Panc1 (cell line): ENCODE data around the gene INPP5A. TPM values are rescaled to one million over a fixed set of nuclear protein-coding genes. Genes with fewer than 3 reads are reported as not detected.
A peak's percentile ranks its signal among the peaks of the same experiment; 100 is the strongest.

Experiments used
- ATAC-seq: fragments of 200-7000 bp; cut with Tn5 transposase; 2 replicates; pipeline ENCODE4 v1.9.1; 2020; ENCODE audit warnings: mild to moderate bottlenecking, moderate library complexity
- BruUV-seq: library from RNA; stranded (reverse); fragments of 400-500 nt; replicated peaks from 2 replicates; lab custom pipeline; 2021; lab: Mats Ljungman, UMichigan
- CTCF ChIA-PET: fragments of 300-600 bp; sonication (Branson Sonifier 250); formaldehyde crosslinking; loops from one replicate; lab custom pipeline; 2022; ENCODE audit warnings: antibody characterized with exemption; lab: Charles Lee
- POLR2A ChIA-PET: fragments of 300-600 bp; sonication (Branson Sonifier 250); formaldehyde crosslinking; loops from one replicate; lab custom pipeline; 2022; ENCODE audit warnings: antibody characterized with exemption; lab: Charles Lee
- DNase-seq: peaks from one replicate; pipeline ENCODE4 v3.0.0-alpha.2; 2010; ENCODE audit warnings: low read depth, low spot score
- H3K27ac ChIP-seq: 2 replicates; pipeline ENCODE4 v1.5.1; 2011; ENCODE audit warnings: mild to moderate bottlenecking, low read length, inconsistent platforms
- H3K27me3 ChIP-seq: fragments of 200-500 bp; sonication (Bioruptor generic); 2 replicates; pipeline ENCODE4 v1.6.0; 2014; ENCODE audit warnings: low read length, inconsistent platforms; ENCODE audit not compliant: control insufficient read depth, insufficient read depth
- H3K36me3 ChIP-seq: fragments of 200-500 bp; sonication (Bioruptor generic); 2 replicates; pipeline ENCODE4 v1.5.1; 2014; ENCODE audit warnings: inconsistent platforms, mild to moderate bottlenecking, low read length, moderate library complexity; ENCODE audit not compliant: control insufficient read depth, insufficient read depth
- H3K4me1 ChIP-seq: 2 replicates; pipeline ENCODE4 v1.5.1; 2011; ENCODE audit warnings: inconsistent platforms, mild to moderate bottlenecking, low read length, moderate library complexity; ENCODE audit not compliant: control insufficient read depth, insufficient read depth
- H3K4me3 ChIP-seq, 2 experiments: 2 replicates each; pipeline ENCODE4 v1.5.1; 2011 to 2012; ENCODE audit warnings: low read depth in 2 of 2, low read length in 2 of 2, mild to moderate bottlenecking in 2 of 2, inconsistent platforms in 1 of 2, moderate library complexity in 1 of 2
- H3K9me3 ChIP-seq: fragments of 200-500 bp; sonication (Bioruptor generic); 2 replicates; pipeline ENCODE4 v1.5.1; 2014; ENCODE audit warnings: low read depth, mild to moderate bottlenecking, inconsistent platforms, low read length, moderate library complexity; ENCODE audit not compliant: control insufficient read depth, insufficient read depth
- CTCF ChIP-seq: fragments of 450-650 bp; IDR thresholded peaks from 2 replicates; pipeline ENCODE4 v1.5.1; 2017; ENCODE audit warnings: mild to moderate bottlenecking
- POLR2AphosphoS5 ChIP-seq: IDR thresholded peaks from 2 replicates; pipeline ENCODE4 v1.6.1; 2012; ENCODE audit warnings: mild to moderate bottlenecking, low read depth, low read length, moderate library complexity
- REST ChIP-seq, 2 experiments: IDR thresholded peaks; 2 replicates each; pipeline ENCODE4 v1.6.1; 2011 to 2012; ENCODE audit warnings: low read depth in 2 of 2, control low read depth in 1 of 2, low read length in 1 of 2, mild to moderate bottlenecking in 1 of 2, moderate library complexity in 1 of 2; ENCODE audit not compliant: insufficient read depth in 1 of 2
- SIN3A ChIP-seq: IDR thresholded peaks from 2 replicates; pipeline ENCODE4 v1.6.1; 2012; ENCODE audit warnings: low read depth, mild to moderate bottlenecking, low read length, moderate library complexity, borderline replicate concordance; ENCODE audit not compliant: insufficient read depth
- TCF7L2 ChIP-seq: IDR thresholded peaks from 2 replicates; pipeline ENCODE4 v1.6.1; 2011; ENCODE audit warnings: mild to moderate bottlenecking, low read depth, low read length, inconsistent platforms
- in situ Hi-C: cut with HindIII; loops from 2 replicates; pipeline ENCODE4 v1.10.0; 2016; ENCODE audit warnings: low sequenced_read_pairs, low pct_unique_long_range_greater_than_20kb
- intact Hi-C: fragments of 100-400 bp; cut with micrococcal nuclease; formaldehyde crosslinking; loops from one replicate; pipeline ENCODE4 v1.10.0; 2022; ENCODE audit not compliant: unreplicated experiment
- total RNA-seq: library from RNA; stranded (reverse); gene quantifications from one replicate; pipeline ENCODE4 v1.2.1, GENCODE V29; 2021; ENCODE audit not compliant: unreplicated experiment

The INPP5A gene
- total RNA-seq, 1 experiment from 2014 or later = 60.0 TPM

GRCh38 chr10:132534391-132535064, 3.1 kb upstream of the INPP5A start:
- Histone ChIP-seq H3K36me3 (no peaks in the 10 kb centered on the region), H3K4me3 (no peak overlapping the region), H3K9me3 (peaks cover 4% of the 10 kb centered on the region; the same call in 1 of the 2 replicates), H3K27me3 (no peaks in the 10 kb centered on the region), H3K4me1 (peaks cover 54% of the 10 kb centered on the region), H3K27ac (peak overlapping the region; percentile 62; the same call in 1 of the 2 replicates)
- in situ Hi-C loops = no loop called here
- ChIA-PET CTCF (no interaction called here), POLR2A (interaction anchor here (0.6 kb wide), 1 partner anchor 129 kb away, joined by 3 read pairs; no protein-coding TSS in a partner anchor)
- TF ChIP-seq CTCF = no peak
- no peak for TF ChIP-seq TCF7L2
- no peak for TF ChIP-seq POLR2AphosphoS5
- no peak for TF ChIP-seq REST (IDR thresholded peaks at IDR 0.05; ENCODE audit: insufficient read depth in 1 of 2, low read depth in 2 of 2, low read length in 1 of 2)
- TF ChIP-seq SIN3A = no peak
- no TSS peak for BruUV-seq
- ATAC-seq = no peak
- intact Hi-C loops = no loop called here
- DNase-seq = no peak

- Histone ChIP-seq H3K9me3 (peaks cover 4% of the 10 kb centered on the region; the same call in 1 of the 2 replicates), H3K36me3 (no peaks in the 10 kb centered on the region), H3K4me1 (peaks cover 58% of the 10 kb centered on the region), H3K27ac (peak overlapping the region; percentile 62; the same call in 1 of the 2 replicates), H3K27me3 (no peaks in the 10 kb centered on the region), H3K4me3 (no peak overlapping the region; a peak in 1 of 4 replicates)
- intact Hi-C loops (no loop called here), in situ Hi-C loops (no loop called here)
- ChIA-PET POLR2A (interaction anchor here (0.6 kb wide), 1 partner anchor 129 kb away, joined by 3 read pairs; no protein-coding TSS in a partner anchor), CTCF (no interaction called here)
- no TSS peak for BruUV-seq
- ATAC-seq (no peak), DNase-seq (no peak)
- TF ChIP-seq CTCF (no peak), REST (IDR thresholded peaks at IDR 0.05; ENCODE audit: insufficient read depth in 1 of 2, low read depth in 2 of 2, low read length in 1 of 2) (no peak), TCF7L2 (no peak), SIN3A (no peak), POLR2AphosphoS5 (no peak)
These were observed 2.4 kb upstream of the INPP5A start for GRCh38 chr10:132535065-132535651.
